H1 (cell line): ENCODE results near the gene RPL13A. TPM values are rescaled to one million over a fixed set of nuclear protein-coding genes. Genes with fewer than 3 reads are reported as not detected.
A peak's percentile ranks its signal among the peaks of the same experiment; 100 is the strongest.

Experiments
- CTCF ChIA-PET: fragments of 300-600 bp; sonication (Branson Sonifier 250); formaldehyde crosslinking; loops from one replicate; lab custom pipeline; 2021; ENCODE audit not compliant: partially characterized antibody; lab: Charles Lee
- POLR2A ChIA-PET: fragments of 300-600 bp; sonication (Branson Sonifier 250); formaldehyde crosslinking; loops from one replicate; lab custom pipeline; 2021; ENCODE audit warnings: inconsistent platforms; ENCODE audit not compliant: partially characterized antibody; lab: Charles Lee
- DNase-seq, 2 experiments: peaks; one replicate each; pipeline versions ENCODE4 v3.0.0 to v3.0.0-alpha.2; 2010 to 2022; ENCODE audit warnings: low spot score in 2 of 2, low read depth in 1 of 2, mixed read lengths in 1 of 2
- FAIRE-seq: peaks from 2 replicates; lab custom pipeline; 2011; peaks lifted over from hg19 to GRCh38; lab: Jason Lieb, UNC
- H2AFZ ChIP-seq: 2 replicates; pipeline ENCODE4 v1.8.1; 2012; ENCODE audit warnings: low read length, inconsistent platforms
- H2AK5ac ChIP-seq: 2 replicates; pipeline ENCODE4 v1.6.1; 2013; ENCODE audit warnings: low read depth, low read length
- H2BK120ac ChIP-seq: replicated peaks from 2 replicates; pipeline ENCODE3; 2013; ENCODE audit warnings: low read depth, low read length, inconsistent platforms
- H2BK12ac ChIP-seq: 2 replicates; pipeline ENCODE4 v1.6.1; 2013; ENCODE audit warnings: low read depth, low read length
- H2BK15ac ChIP-seq: 2 replicates; pipeline ENCODE4 v1.6.1; 2013; ENCODE audit warnings: low read length
- H2BK20ac ChIP-seq: 2 replicates; pipeline ENCODE4 v1.6.1; 2013; ENCODE audit warnings: low read length
- H2BK5ac ChIP-seq: 2 replicates; pipeline ENCODE4 v1.6.1; 2013; ENCODE audit warnings: low read depth, low read length
- H3K14ac ChIP-seq: 2 replicates; pipeline ENCODE4 v1.6.1; 2013; ENCODE audit warnings: inconsistent platforms; ENCODE audit not compliant: insufficient read length
- H3K18ac ChIP-seq: 2 replicates; pipeline ENCODE4 v1.6.1; 2013; ENCODE audit warnings: low read length; ENCODE audit errors: extremely low read depth
- H3K23ac ChIP-seq: 2 replicates; pipeline ENCODE4 v1.6.1; 2013; ENCODE audit warnings: inconsistent platforms; ENCODE audit not compliant: insufficient read length
- H3K23me2 ChIP-seq: 2 replicates; pipeline ENCODE4 v1.6.1; 2013; ENCODE audit warnings: low read depth, low read length
- H3K27ac ChIP-seq: 2 replicates; pipeline ENCODE4 v1.6.1; 2011; ENCODE audit warnings: low read depth, low read length, inconsistent platforms
- H3K27me3 ChIP-seq, 4 experiments: replicated peaks in 1 of 4; 1 replicate in 1 of 4; 2 replicates in 3 of 4; pipeline versions ENCODE4 v1.6.1 to v1.8.1; 2011 to 2013; ENCODE audit warnings: low read length in 3 of 4, mild to moderate bottlenecking in 3 of 4, inconsistent platforms in 2 of 4, mixed read lengths in 2 of 4, moderate library complexity in 1 of 4; ENCODE audit not compliant: control insufficient read depth in 3 of 4, insufficient read depth in 3 of 4; ENCODE audit errors: extremely low read depth in 1 of 4
- H3K36me3 ChIP-seq, 4 experiments: 2 replicates each; pipeline versions ENCODE4 v1.6.1 to v1.8.1; 2011 to 2013; ENCODE audit warnings: mild to moderate bottlenecking in 4 of 4, low read length in 3 of 4, moderate library complexity in 2 of 4, control low read depth in 1 of 4, inconsistent platforms in 1 of 4; ENCODE audit not compliant: insufficient read depth in 4 of 4, control insufficient read depth in 2 of 4
- H3K4ac ChIP-seq: replicated peaks from 2 replicates; pipeline ENCODE3; 2013; ENCODE audit warnings: low read length, low read depth, mixed read lengths, inconsistent platforms; ENCODE audit not compliant: insufficient read length
- H3K4me1 ChIP-seq, 4 experiments: replicated peaks in 1 of 4; 1 replicate in 1 of 4; 2 replicates in 3 of 4; pipeline versions ENCODE4 v1.6.1 to v1.8.1; 2011 to 2013; ENCODE audit warnings: low read length in 3 of 4, inconsistent platforms in 2 of 4, mixed read lengths in 1 of 4; ENCODE audit not compliant: insufficient read depth in 4 of 4, control insufficient read depth in 3 of 4
- H3K4me2 ChIP-seq, 2 experiments: 2 replicates each; pipeline versions ENCODE4 v1.6.1 to v1.8.1; 2011 to 2013; ENCODE audit warnings: low read depth in 2 of 2, low read length in 2 of 2, control low read depth in 1 of 2, inconsistent platforms in 1 of 2, mild to moderate bottlenecking in 1 of 2; ENCODE audit not compliant: insufficient read depth in 1 of 2
- H3K4me3 ChIP-seq, 4 experiments: fragments of 200-600, 300-600 bp in 1 of 4; sonication (generic), shearing (Covaris generic), sonication (Bioruptor Twin) in 1 of 4; 2 replicates each; pipeline versions ENCODE4 v1.5.1 to v1.8.1; 2011 to 2016; ENCODE audit warnings: low read length in 4 of 4, low read depth in 3 of 4, control low read depth in 2 of 4, inconsistent platforms in 2 of 4, mild to moderate bottlenecking in 2 of 4, mixed read lengths in 1 of 4, moderate library complexity in 1 of 4; ENCODE audit not compliant: insufficient read depth in 2 of 4; ENCODE audit errors: extremely low read depth in 1 of 4
- H3K56ac ChIP-seq: replicated peaks from 2 replicates; pipeline ENCODE3; 2013; ENCODE audit warnings: low read depth, mild to moderate bottlenecking, mixed read lengths, low read length, inconsistent platforms; ENCODE audit not compliant: insufficient read length
- H3K79me1 ChIP-seq: 2 replicates; pipeline ENCODE4 v1.6.1; 2013; ENCODE audit warnings: low read depth, low read length, control low read depth
- H3K79me2 ChIP-seq, 2 experiments: 2 replicates each; pipeline versions ENCODE4 v1.6.1 to v1.8.1; 2012 to 2013; ENCODE audit warnings: low read length in 2 of 2, mild to moderate bottlenecking in 2 of 2, inconsistent platforms in 1 of 2; ENCODE audit not compliant: insufficient read depth in 2 of 2, control insufficient read depth in 1 of 2
- H3K9ac ChIP-seq, 4 experiments: replicated peaks in 1 of 4; 1 replicate in 1 of 4; 2 replicates in 3 of 4; pipeline versions ENCODE4 v1.6.1 to v1.8.1; 2011 to 2013; ENCODE audit warnings: low read depth in 3 of 4, low read length in 3 of 4, control low read depth in 2 of 4, mild to moderate bottlenecking in 2 of 4, moderate library complexity in 2 of 4, inconsistent platforms in 1 of 4; ENCODE audit errors: extremely low read depth in 1 of 4
- H3K9me3 ChIP-seq, 2 experiments: 2 replicates each; pipeline versions ENCODE4 v1.6.1 to v1.8.1; 2012 to 2013; ENCODE audit warnings: mild to moderate bottlenecking in 2 of 2, moderate library complexity in 2 of 2, control low read depth in 1 of 2, inconsistent platforms in 1 of 2, low read depth in 1 of 2, low read length in 1 of 2, mixed read lengths in 1 of 2; ENCODE audit not compliant: insufficient read depth in 2 of 2
- H4K20me1 ChIP-seq, 2 experiments: replicated peaks in 1 of 2; 2 replicates each; pipeline versions ENCODE3 to v1.8.1; 2011 to 2013; ENCODE audit warnings: inconsistent platforms in 2 of 2, low read length in 2 of 2, mild to moderate bottlenecking in 1 of 2; ENCODE audit not compliant: insufficient read depth in 2 of 2, control insufficient read depth in 1 of 2
- H4K5ac ChIP-seq: 2 replicates; pipeline ENCODE4 v1.6.1; 2013; ENCODE audit warnings: low read length, low read depth, mixed read lengths, inconsistent platforms; ENCODE audit not compliant: insufficient read length
- H4K8ac ChIP-seq: 2 replicates; pipeline ENCODE4 v1.8.0; 2013; ENCODE audit warnings: mild to moderate bottlenecking, moderate library complexity, low read length, inconsistent platforms; ENCODE audit not compliant: insufficient read depth; ENCODE audit errors: extremely low read depth
- H4K91ac ChIP-seq: replicated peaks from 2 replicates; pipeline ENCODE3; 2013; ENCODE audit warnings: low read length, mixed read lengths, inconsistent platforms; ENCODE audit not compliant: insufficient read length
- HDAC6 ChIP-seq: IDR thresholded peaks from one replicate; pipeline ENCODE4 v1.7.1; 2012; ENCODE audit warnings: low read depth, mild to moderate bottlenecking, inconsistent platforms, low read length, moderate library complexity
- RAD21 ChIP-seq, 2 experiments: IDR thresholded peaks in 1 of 2; conservative IDR thresholded peaks in 1 of 2; 2 replicates each; pipeline ENCODE4 v1.6.1; 2011; ENCODE audit warnings: low read depth in 2 of 2, low read length in 2 of 2, improper control_type of control experiment in 1 of 2, inconsistent platforms in 1 of 2, mild to moderate bottlenecking in 1 of 2, moderate library complexity in 1 of 2
- RFX5 ChIP-seq: IDR thresholded peaks from 2 replicates; pipeline ENCODE4 v1.6.1; 2011; ENCODE audit warnings: low read depth, low read length, improper control_type of control experiment, borderline replicate concordance
- SIRT6 ChIP-seq: IDR thresholded peaks from one replicate; pipeline ENCODE4 v1.7.1; 2012; ENCODE audit warnings: low read length, inconsistent platforms
- WGBS, 2 experiments: shearing (Covaris generic) in 1 of 2; methylation state at CpG; one replicate each; pipeline versions ENCODE4 v1.1.6 to v1.1.7; 2013 to 2015; ENCODE audit warnings: low lambda C conversion rate in 2 of 2, mixed read lengths in 2 of 2, inconsistent platforms in 1 of 2, low coverage in 1 of 2, missing lambda C conversion rate in 1 of 2; ENCODE audit not compliant: insufficient replicate concordance in 2 of 2, insufficient coverage in 1 of 2, insufficient read length in 1 of 2; ENCODE audit errors: extremely low coverage in 1 of 2, missing lambda C conversion rate in 1 of 2; 5-methylcytosine and 5-hydroxymethylcytosine counted together
- polyA plus RNA-seq, 7 experiments: library from polyadenylated mRNA; depleted of rRNA in 3 of 7; stranded (reverse) in 5 of 7; unstranded in 2 of 7; fragments of >200 nt in 5 of 7; fragments of 200-250 nt in 2 of 7; gene quantifications; 1 replicate in 5 of 7; 2 replicates in 1 of 7; 4 replicates in 1 of 7; pipeline versions ENCODE4 v1.2.1 to v1.2.3, GENCODE V29; 2011 to 2013; ENCODE audit warnings: missing spikeins in 2 of 7, mixed read lengths in 2 of 7
- total RNA-seq: library from RNA; stranded (reverse); fragmentation: NEBNext Ultra II Directional; extraction: Animal tissue kit (Norgen Biotek cat#: 25700); gene quantifications from 2 replicates; pipeline ENCODE4 v1.2.1, GENCODE V29; 2021

The RPL13A gene
- total and polyA plus RNA-seq, 2 of the 8 experiments (the other 6 are each of a cell fraction or from before 2014, with no cell fraction given) = 3,305 to 8,868 TPM

DNA sequence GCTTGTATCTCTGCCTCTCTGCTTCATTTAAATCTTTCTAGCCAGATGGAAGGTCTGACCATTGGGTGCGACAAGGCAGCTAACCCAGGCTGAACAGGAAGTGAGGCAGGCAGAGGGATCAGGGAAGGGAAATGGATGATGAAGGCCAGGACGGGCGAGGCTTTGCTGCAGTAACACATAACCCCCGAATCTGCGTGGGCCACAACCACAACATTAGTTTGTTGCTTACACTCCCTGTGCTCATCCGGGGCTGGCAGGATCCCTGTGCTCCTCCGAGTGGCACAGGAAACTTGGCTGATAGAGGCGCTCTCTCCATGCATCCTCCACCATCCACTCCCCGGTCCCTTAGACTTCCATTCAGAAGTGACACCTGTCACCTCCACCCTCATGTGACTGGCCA lies 14.5 kb upstream of the RPL13A start:
- CTCF ChIA-PET = interaction anchor here (0.7 to 3.5 kb wide), 12 partner anchors 8 to 220 kb away, joined by 3 to 28 read pairs (median 6); partner anchors contain the start of gene ALDH16A1
- FAIRE-seq (no peak), DNase-seq (no peak)
- Histone ChIP-seq H3K4me3 (no peak overlapping the region), H3K79me1 (no peaks in the 10 kb centered on the region), H3K23ac (no peak overlapping the region), H3K9ac (0 out of 7 replicates have a peak overlapping the region, but pooled peaks of 1 of the 4 experiments have one; percentile 6), H3K56ac (no peak overlapping the region), H3K4me1 (peaks cover 0 to 12% (median 3%) of the 10 kb centered on the region in 4 experiments; a peak in 6 of 7 replicates), H2BK20ac (no peak overlapping the region), H3K4me2 (no peak overlapping the region), H2AK5ac (no peak overlapping the region), H4K8ac (no peak overlapping the region), H4K20me1 (no peaks in the 10 kb centered on the region), H3K14ac (no peak overlapping the region), H2BK120ac (no peak overlapping the region), H3K9me3 (no peaks in the 10 kb centered on the region; a peak in 1 of 4 replicates), H4K91ac (no peak overlapping the region), H3K23me2 (no peaks in the 10 kb centered on the region; the same call in 1 of the 2 replicates), H3K27me3 (peaks cover 0 to 5% (median 0%) of the 10 kb centered on the region in 4 experiments; a peak in 4 of 7 replicates), H3K36me3 (peaks cover 0 to 2% (median 0%) of the 10 kb centered on the region in 4 experiments; a peak in 2 of 8 replicates), H2AFZ (no peak overlapping the region), H2BK15ac (no peak overlapping the region), H2BK12ac (peak overlapping the region; percentile 50; the same call in 1 of the 2 replicates), H4K5ac (no peak overlapping the region), H3K4ac (no peak overlapping the region), H3K27ac (no peak overlapping the region), H3K18ac (no peak overlapping the region), H3K79me2 (no peaks in the 10 kb centered on the region), H2BK5ac (no peak overlapping the region)
- 89% methylated on average over 9 of the region's 9 CpGs; no CpG with 5 or more reads in 1 of the 2 experiments for WGBS, 2 experiments
- POLR2A ChIA-PET = interaction anchor here (0.5 to 6.8 kb wide), 8 partner anchors 9 to 225 kb away, joined by 3 to 50 read pairs (median 6); partner anchors contain the start of genes ALDH16A1, PIH1D1 and RPS11
- no peak for TF ChIP-seq SIRT6
- TF ChIP-seq HDAC6 = no peak
- TF ChIP-seq RAD21 (IDR thresholded peaks at IDR 0.05 in 1 of 2, conservative IDR thresholded peaks at IDR 0.05 in 1 of 2; ENCODE audit: low read depth in 2 of 2, low read length in 2 of 2) = no peak
- no peak for TF ChIP-seq RFX5
